Measurements from ENCODE around the gene ZNF277. TPM values are rescaled to one million over a fixed set of nuclear protein-coding genes. Genes with fewer than 3 reads are reported as not detected.

ZNF277 gene
- total and polyA plus RNA-seq, 8 donors: 13.6 to 25.3 (median 19.6) TPM

DNA sequence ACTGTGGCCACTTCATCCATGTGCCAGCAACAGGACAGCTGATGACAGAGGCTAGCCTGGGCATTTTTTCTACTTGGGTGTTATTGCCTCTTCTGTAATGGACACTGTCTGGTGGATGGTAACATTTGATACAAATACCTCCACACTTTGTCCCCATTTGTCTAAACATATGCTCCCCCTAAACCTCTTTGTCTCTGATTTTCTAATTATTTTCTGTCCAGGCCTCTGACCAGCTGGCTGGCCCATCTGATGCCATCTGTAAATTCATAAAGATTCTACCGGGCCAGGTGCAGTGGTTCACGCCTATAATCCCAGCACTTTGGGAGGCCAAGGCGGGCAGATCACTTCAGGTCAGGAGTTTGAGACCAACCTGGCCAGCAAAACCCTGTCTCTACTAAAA, 159.1 kb downstream of the ZNF277 start:
- Histone ChIP-seq H3K4me1 (no peaks in the 10 kb centered on the region), H3K36me3 (no peaks in the 10 kb centered on the region), H3K27me3 (no peaks in the 10 kb centered on the region), H3K9me3 (no peaks in the 10 kb centered on the region), H3K27ac (no peak overlapping the region), H3K4me3 (no peak overlapping the region)
- TF ChIP-seq, protein P1, sequence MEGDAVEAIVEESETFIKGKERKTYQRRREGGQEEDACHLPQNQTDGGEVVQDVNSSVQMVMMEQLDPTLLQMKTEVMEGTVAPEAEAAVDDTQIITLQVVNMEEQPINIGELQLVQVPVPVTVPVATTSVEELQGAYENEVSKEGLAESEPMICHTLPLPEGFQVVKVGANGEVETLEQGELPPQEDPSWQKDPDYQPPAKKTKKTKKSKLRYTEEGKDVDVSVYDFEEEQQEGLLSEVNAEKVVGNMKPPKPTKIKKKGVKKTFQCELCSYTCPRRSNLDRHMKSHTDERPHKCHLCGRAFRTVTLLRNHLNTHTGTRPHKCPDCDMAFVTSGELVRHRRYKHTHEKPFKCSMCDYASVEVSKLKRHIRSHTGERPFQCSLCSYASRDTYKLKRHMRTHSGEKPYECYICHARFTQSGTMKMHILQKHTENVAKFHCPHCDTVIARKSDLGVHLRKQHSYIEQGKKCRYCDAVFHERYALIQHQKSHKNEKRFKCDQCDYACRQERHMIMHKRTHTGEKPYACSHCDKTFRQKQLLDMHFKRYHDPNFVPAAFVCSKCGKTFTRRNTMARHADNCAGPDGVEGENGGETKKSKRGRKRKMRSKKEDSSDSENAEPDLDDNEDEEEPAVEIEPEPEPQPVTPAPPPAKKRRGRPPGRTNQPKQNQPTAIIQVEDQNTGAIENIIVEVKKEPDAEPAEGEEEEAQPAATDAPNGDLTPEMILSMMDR (IDR thresholded peaks at IDR 0.05): no peak
- 87 to 88% methylated on average over 3 of the region's 3 CpGs for WGBS, 2 donors
- intact Hi-C loops (cut with DNase I): no loop called here
- no peak for DNase-seq
- ATAC-seq: no peak
- no peak for FAIRE-seq

- no peaks in the 10 kb centered on the region for H3K9me3 ChIP-seq
- TF ChIP-seq, protein P1 (IDR thresholded peaks at IDR 0.05): no peak
- FAIRE-seq (no peak), DNase-seq (no peak), ATAC-seq (no peak)
- H3K4me1 ChIP-seq: no peaks in the 10 kb centered on the region
- 89 to 92% methylated on average over 1 of the region's 1 CpG for WGBS, 2 donors
- H3K27ac ChIP-seq: no peak overlapping the region
- intact Hi-C loops (cut with DNase I): no loop called here
- no peak overlapping the region for H3K4me3 ChIP-seq
- H3K27me3 ChIP-seq: no peaks in the 10 kb centered on the region
- H3K36me3 ChIP-seq: no peaks in the 10 kb centered on the region
These were observed 160.4 kb downstream of the ZNF277 start for GRCh38 chr7:112366886-112367285.

DNA sequence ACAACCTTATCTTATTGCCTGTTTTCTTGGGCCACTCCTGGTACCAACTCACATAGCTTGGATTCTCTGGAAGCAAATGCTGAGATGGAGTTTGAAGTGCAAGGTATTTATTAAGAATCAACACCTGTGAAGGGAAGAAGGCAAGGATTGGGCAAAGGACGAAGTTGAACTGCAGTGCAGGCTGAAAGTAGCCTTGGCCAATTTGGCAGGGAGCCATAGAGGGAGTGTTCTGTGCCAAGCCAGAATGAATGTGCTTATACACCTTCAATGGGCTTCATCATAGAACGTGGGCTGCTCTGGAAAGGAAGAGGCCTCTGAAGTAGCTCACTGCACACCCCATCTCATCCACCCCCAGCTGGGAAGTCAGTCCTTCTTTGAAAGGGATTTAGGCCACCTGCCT, 163.9 kb downstream of the ZNF277 start:
- 10 to 15% methylated on average over 2 of the region's 2 CpGs for WGBS, 2 donors
- no peaks in the 10 kb centered on the region for H3K4me1 ChIP-seq
- ATAC-seq (peak; percentile 57 to 77 (median 70)), DNase-seq (peak in 4 of 6 donors; percentile 27 to 61 (median 52)), FAIRE-seq (no peak)
- no peaks in the 10 kb centered on the region for H3K27me3 ChIP-seq
- TF ChIP-seq, protein P1 (IDR thresholded peaks at IDR 0.05): no peak
- H3K4me3 ChIP-seq: no peak overlapping the region
- H3K9me3 ChIP-seq: no peaks in the 10 kb centered on the region
- H3K36me3 ChIP-seq: no peaks in the 10 kb centered on the region
- H3K27ac ChIP-seq: no peak overlapping the region
- intact Hi-C loops (cut with DNase I): no loop called here

DNA sequence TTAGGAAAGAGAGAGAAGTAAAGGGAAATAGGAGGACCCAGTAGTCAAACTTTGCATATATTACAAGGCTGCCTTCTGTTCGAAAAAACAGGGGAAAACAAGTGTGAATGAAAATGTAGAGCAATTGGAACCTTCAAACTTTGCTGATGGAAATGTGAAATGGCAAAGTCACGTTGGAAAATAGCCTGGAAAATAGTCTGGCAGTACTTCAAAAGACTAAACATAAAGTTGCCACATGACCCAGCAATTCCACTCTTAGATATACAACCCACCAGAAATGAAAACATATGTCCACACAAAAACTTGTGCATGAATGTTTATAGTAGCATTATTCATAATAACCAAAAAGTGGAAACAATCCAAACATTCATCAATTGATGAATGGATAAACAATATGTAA, 165.2 kb downstream of the ZNF277 start:
- Histone ChIP-seq H3K4me3 (no peak overlapping the region), H3K9me3 (no peaks in the 10 kb centered on the region), H3K27ac (no peak overlapping the region), H3K27me3 (no peaks in the 10 kb centered on the region), H3K4me1 (no peaks in the 10 kb centered on the region), H3K36me3 (no peaks in the 10 kb centered on the region)
- 45 to 51% methylated on average over 2 of the region's 2 CpGs for WGBS, 2 donors
- peak; percentile 26 for FAIRE-seq
- TF ChIP-seq, protein P1 (IDR thresholded peaks at IDR 0.05): no peak
- ATAC-seq: no peak
- no peak for DNase-seq
- intact Hi-C loops (cut with DNase I): no loop called here

DNA sequence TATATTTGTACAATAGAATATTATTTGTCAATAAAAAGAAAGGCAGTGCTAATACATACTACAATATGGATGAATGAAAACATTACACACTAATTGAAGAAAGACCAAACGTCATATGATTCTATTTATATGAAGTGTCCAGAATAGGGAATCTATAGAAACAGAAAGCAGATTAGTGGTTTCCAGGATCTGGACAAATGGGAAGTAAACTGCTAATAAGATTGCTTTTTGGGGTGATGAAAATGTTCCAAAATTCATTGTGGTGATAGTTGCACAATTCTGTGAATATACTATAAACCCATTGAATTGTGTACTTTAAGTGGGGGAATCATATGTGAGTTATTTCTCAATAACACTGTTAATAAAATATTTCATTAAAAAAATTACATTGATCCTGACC, 165.6 kb downstream of the ZNF277 start:
- no peaks in the 10 kb centered on the region for H3K4me1 ChIP-seq
- no peak overlapping the region for H3K4me3 ChIP-seq
- no peak for ATAC-seq
- no peak for DNase-seq
- no peak for FAIRE-seq
- no peaks in the 10 kb centered on the region for H3K27me3 ChIP-seq
- intact Hi-C loops (cut with DNase I): no loop called here
- no peaks in the 10 kb centered on the region for H3K9me3 ChIP-seq
- TF ChIP-seq, protein P1 (IDR thresholded peaks at IDR 0.05): no peak
- 39 to 65% methylated on average over 1 of the region's 1 CpG for WGBS, 2 donors
- H3K27ac ChIP-seq: no peak overlapping the region
- H3K36me3 ChIP-seq: no peaks in the 10 kb centered on the region
